SK-N-SH treated with all-trans-retinoic acid at 6 μM for 48 hours (cell line): ENCODE data around the gene ARFIP1.

ENCODE experiments used
- ARNTL ChIP-seq: fragments of 450-650 bp; formaldehyde crosslinking; IDR thresholded peaks from 2 replicates; pipeline ENCODE4 v1.5.0; 2020; ENCODE audit warnings: low read depth, mild to moderate bottlenecking, moderate library complexity, borderline replicate concordance
- ESRRG ChIP-seq: fragments of 250-450 bp; sonication (Bioruptor Pico); IDR thresholded peaks from 2 replicates; pipeline ENCODE4 v1.6.1; 2021; ENCODE audit warnings: mild to moderate bottlenecking
- OSR1 ChIP-seq: fragments of 250-450 bp; sonication (Bioruptor Pico); IDR thresholded peaks from 2 replicates; pipeline ENCODE4 v1.8.0; 2022; ENCODE audit warnings: moderate library complexity, mild to moderate bottlenecking, inconsistent platforms
- POU6F1 ChIP-seq: fragments of 250-450 bp; sonication (Bioruptor Pico); IDR thresholded peaks from 2 replicates; pipeline ENCODE4 v1.8.0; 2021; ENCODE audit warnings: low read depth, mild to moderate bottlenecking, moderate library complexity, borderline replicate concordance
- RARB ChIP-seq: fragments of 250-450 bp; sonication (Bioruptor Pico); IDR thresholded peaks from 2 replicates; pipeline ENCODE4 v1.8.0; 2021; ENCODE audit warnings: mild to moderate bottlenecking, moderate library complexity
- TCF4 ChIP-seq: fragments of 250-450 bp; sonication (Bioruptor Pico); IDR thresholded peaks from 2 replicates; pipeline ENCODE4 v1.8.0; 2021; ENCODE audit warnings: mild to moderate bottlenecking, moderate library complexity, borderline replicate concordance
- TOX ChIP-seq: fragments of 250-450 bp; sonication (Bioruptor Pico); IDR thresholded peaks from 2 replicates; pipeline ENCODE4 v1.8.0; 2021; ENCODE audit warnings: mild to moderate bottlenecking, moderate library complexity, borderline replicate concordance
- ZC3H10 ChIP-seq: fragments of 250-450 bp; sonication (Bioruptor Pico); IDR thresholded peaks from 2 replicates; pipeline ENCODE4 v1.5.1; 2021; ENCODE audit warnings: mild to moderate bottlenecking, moderate library complexity
- ZFP3 ChIP-seq: fragments of 250-450 bp; sonication (Bioruptor Pico); IDR thresholded peaks from 2 replicates; pipeline ENCODE4 v1.5.0; 2020; ENCODE audit warnings: mild to moderate bottlenecking, moderate library complexity
- ZFP30 ChIP-seq: fragments of 450-650 bp; formaldehyde crosslinking; IDR thresholded peaks from 2 replicates; pipeline ENCODE4 v1.5.0; 2022; ENCODE audit warnings: mild to moderate bottlenecking, moderate library complexity
- TF ChIP-seq, protein P1 (sequence below): fragments of 250-450 bp; sonication (Bioruptor Pico); IDR thresholded peaks from 2 replicates; pipeline ENCODE4 v1.5.1; 2020; ENCODE audit warnings: low read depth, mild to moderate bottlenecking, moderate library complexity
- TF ChIP-seq, protein P2 (sequence below): fragments of 250-450 bp; sonication (Bioruptor Pico); IDR thresholded peaks from 2 replicates; pipeline ENCODE4 v1.5.1; 2021; ENCODE audit warnings: mild to moderate bottlenecking, moderate library complexity
- TF ChIP-seq, protein P3 (sequence below): fragments of 250-450 bp; sonication (Bioruptor Pico); IDR thresholded peaks from 2 replicates; pipeline ENCODE4 v1.8.0; 2020; ENCODE audit warnings: mild to moderate bottlenecking, moderate library complexity, borderline replicate concordance

DNA sequence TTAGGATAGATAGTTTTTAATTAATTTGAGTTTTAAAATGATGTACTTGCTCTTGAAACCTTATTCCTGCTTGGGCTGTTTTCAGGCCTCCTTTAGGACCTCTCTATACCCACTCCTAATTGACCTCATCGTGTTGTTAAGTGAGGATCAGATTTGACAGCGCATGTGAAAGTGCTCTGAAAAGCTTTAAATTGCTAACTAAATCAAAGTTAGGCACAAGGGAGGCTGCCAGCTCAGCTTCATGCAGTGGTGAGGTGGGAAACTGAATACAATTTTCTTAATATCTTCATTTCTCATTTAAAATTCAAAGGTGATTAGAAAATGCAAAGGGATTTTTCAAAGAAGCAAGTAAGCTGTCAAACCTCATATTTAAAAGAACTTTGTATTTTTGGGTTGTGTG is 176.4 kb downstream of the ARFIP1 start:
- TF ChIP-seq, protein P1, sequence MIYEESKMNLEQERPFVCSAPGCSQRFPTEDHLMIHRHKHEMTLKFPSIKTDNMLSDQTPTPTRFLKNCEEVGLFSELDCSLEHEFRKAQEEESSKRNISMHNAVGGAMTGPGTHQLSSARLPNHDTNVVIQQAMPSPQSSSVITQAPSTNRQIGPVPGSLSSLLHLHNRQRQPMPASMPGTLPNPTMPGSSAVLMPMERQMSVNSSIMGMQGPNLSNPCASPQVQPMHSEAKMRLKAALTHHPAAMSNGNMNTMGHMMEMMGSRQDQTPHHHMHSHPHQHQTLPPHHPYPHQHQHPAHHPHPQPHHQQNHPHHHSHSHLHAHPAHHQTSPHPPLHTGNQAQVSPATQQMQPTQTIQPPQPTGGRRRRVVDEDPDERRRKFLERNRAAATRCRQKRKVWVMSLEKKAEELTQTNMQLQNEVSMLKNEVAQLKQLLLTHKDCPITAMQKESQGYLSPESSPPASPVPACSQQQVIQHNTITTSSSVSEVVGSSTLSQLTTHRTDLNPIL = no peak
- TF ChIP-seq ESRRG (CRISPR knock-in tag) (no peak), OSR1 (CRISPR knock-in tag) (no peak), ARNTL (CRISPR knock-in tag) (no peak), TCF4 (CRISPR knock-in tag) (no peak), POU6F1 (CRISPR knock-in tag) (no peak), RARB (CRISPR knock-in tag) (no peak), TOX (CRISPR knock-in tag) (no peak), ZFP30 (CRISPR knock-in tag) (no peak), ZC3H10 (CRISPR knock-in tag) (no peak), ZFP3 (CRISPR knock-in tag) (no peak)
- TF ChIP-seq, protein P2, sequence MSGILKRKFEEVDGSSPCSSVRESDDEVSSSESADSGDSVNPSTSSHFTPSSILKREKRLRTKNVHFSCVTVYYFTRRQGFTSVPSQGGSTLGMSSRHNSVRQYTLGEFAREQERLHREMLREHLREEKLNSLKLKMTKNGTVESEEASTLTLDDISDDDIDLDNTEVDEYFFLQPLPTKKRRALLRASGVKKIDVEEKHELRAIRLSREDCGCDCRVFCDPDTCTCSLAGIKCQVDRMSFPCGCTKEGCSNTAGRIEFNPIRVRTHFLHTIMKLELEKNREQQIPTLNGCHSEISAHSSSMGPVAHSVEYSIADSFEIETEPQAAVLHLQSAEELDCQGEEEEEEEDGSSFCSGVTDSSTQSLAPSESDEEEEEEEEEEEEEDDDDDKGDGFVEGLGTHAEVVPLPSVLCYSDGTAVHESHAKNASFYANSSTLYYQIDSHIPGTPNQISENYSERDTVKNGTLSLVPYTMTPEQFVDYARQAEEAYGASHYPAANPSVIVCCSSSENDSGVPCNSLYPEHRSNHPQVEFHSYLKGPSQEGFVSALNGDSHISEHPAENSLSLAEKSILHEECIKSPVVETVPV = no peak
- TF ChIP-seq, protein P3, sequence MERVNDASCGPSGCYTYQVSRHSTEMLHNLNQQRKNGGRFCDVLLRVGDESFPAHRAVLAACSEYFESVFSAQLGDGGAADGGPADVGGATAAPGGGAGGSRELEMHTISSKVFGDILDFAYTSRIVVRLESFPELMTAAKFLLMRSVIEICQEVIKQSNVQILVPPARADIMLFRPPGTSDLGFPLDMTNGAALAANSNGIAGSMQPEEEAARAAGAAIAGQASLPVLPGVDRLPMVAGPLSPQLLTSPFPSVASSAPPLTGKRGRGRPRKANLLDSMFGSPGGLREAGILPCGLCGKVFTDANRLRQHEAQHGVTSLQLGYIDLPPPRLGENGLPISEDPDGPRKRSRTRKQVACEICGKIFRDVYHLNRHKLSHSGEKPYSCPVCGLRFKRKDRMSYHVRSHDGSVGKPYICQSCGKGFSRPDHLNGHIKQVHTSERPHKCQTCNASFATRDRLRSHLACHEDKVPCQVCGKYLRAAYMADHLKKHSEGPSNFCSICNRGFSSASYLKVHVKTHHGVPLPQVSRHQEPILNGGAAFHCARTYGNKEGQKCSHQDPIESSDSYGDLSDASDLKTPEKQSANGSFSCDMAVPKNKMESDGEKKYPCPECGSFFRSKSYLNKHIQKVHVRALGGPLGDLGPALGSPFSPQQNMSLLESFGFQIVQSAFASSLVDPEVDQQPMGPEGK (CRISPR knock-in tag) = no peak
